Left ventricle myocardium inferior (tissue), 1 donor: ENCODE measurements around the gene LOXHD1. TPM values are rescaled to one million over a fixed set of nuclear protein-coding genes. Genes with fewer than 3 reads are reported as not detected.

Experiments
- DNase-seq: peaks from one replicate; pipeline ENCODE4 v3.0.0-alpha.2; 2020
- H3K27ac ChIP-seq: fragments of 200-600 bp; replicated peaks from 2 replicates; pipeline ENCODE4 v1.8.0; 2021
- H3K27me3 ChIP-seq: fragments of 200-600 bp; 2 replicates; pipeline ENCODE4 v1.8.0; 2021; ENCODE audit warnings: low read depth
- H3K36me3 ChIP-seq: fragments of 200-600 bp; 2 replicates; pipeline ENCODE4 v1.8.0; 2021
- H3K4me1 ChIP-seq: fragments of 200-600 bp; 2 replicates; pipeline ENCODE4 v1.8.0; 2021
- H3K4me3 ChIP-seq: fragments of 200-600 bp; 2 replicates; pipeline ENCODE4 v1.8.0; 2021; ENCODE audit warnings: mild to moderate bottlenecking, moderate library complexity
- H3K9me3 ChIP-seq: fragments of 200-600 bp; replicated peaks from 2 replicates; pipeline ENCODE4 v1.8.0; 2021
- CTCF ChIP-seq: fragments of 200-600 bp; IDR thresholded peaks from 2 replicates; pipeline ENCODE4 v1.8.0; 2021; ENCODE audit warnings: antibody characterized with exemption, mild to moderate bottlenecking, borderline replicate concordance
- intact Hi-C: fragments of 100-400 bp; cut with micrococcal nuclease; formaldehyde crosslinking; loops from one replicate; pipeline ENCODE4 v1.11.0; 2022
- total RNA-seq: library from RNA; stranded (reverse); fragmentation: NEBNext Ultra II Directional; extraction: Animal tissue kit (Norgen Biotek cat#: 25700); gene quantifications from one replicate; pipeline ENCODE4 v1.2.1, GENCODE V29; 2021
- donor health status: DM: no; HTN: yes; CAD: no; lungs with severe emphysema.

Gene LOXHD1
- total RNA-seq, 1 donor from 2014 or later = 0.49 TPM

- no peak overlapping the region for H3K27ac ChIP-seq
- no peaks in the 10 kb centered on the region for H3K9me3 ChIP-seq
- no peaks in the 10 kb centered on the region for H3K4me1 ChIP-seq
- TF ChIP-seq CTCF = no peak
- no peak overlapping the region for H3K4me3 ChIP-seq
- intact Hi-C loops = no loop called here
- no peaks in the 10 kb centered on the region for H3K27me3 ChIP-seq
- no peak for DNase-seq
- no peaks in the 10 kb centered on the region for H3K36me3 ChIP-seq
Observed at GRCh38 chr18:46538376-46538775, 118.6 kb downstream of the LOXHD1 start.

- Histone ChIP-seq H3K27ac (no peak overlapping the region), H3K4me1 (no peaks in the 10 kb centered on the region), H3K36me3 (no peaks in the 10 kb centered on the region), H3K9me3 (no peaks in the 10 kb centered on the region), H3K4me3 (no peak overlapping the region), H3K27me3 (no peaks in the 10 kb centered on the region)
- no peak for TF ChIP-seq CTCF
- DNase-seq = no peak
- intact Hi-C loops = no loop called here
Observed at GRCh38 chr18:46536215-46536874, 120.7 kb downstream of the LOXHD1 start.

- Histone ChIP-seq H3K36me3 (no peaks in the 10 kb centered on the region), H3K4me1 (peaks cover 5% of the 10 kb centered on the region), H3K9me3 (no peaks in the 10 kb centered on the region), H3K27ac (no peak overlapping the region), H3K4me3 (no peak overlapping the region), H3K27me3 (no peaks in the 10 kb centered on the region)
- no peak for DNase-seq
- intact Hi-C loops = no loop called here
- TF ChIP-seq CTCF = no peak
Observed at GRCh38 chr18:46531482-46531881, 125.5 kb downstream of the LOXHD1 start.

GRCh38 chr18:46528037-46528436 lies 129.0 kb downstream of the LOXHD1 start:
- DNase-seq = no peak
- Histone ChIP-seq H3K4me1 (peaks cover 5% of the 10 kb centered on the region), H3K9me3 (no peaks in the 10 kb centered on the region), H3K27ac (no peak overlapping the region), H3K27me3 (no peaks in the 10 kb centered on the region), H3K4me3 (no peak overlapping the region), H3K36me3 (no peaks in the 10 kb centered on the region)
- TF ChIP-seq CTCF = no peak
- intact Hi-C loops = no loop called here

GRCh38 chr18:46519870-46520269 lies 137.2 kb downstream of the LOXHD1 start:
- TF ChIP-seq CTCF = no peak
- Histone ChIP-seq H3K27ac (no peak overlapping the region), H3K4me1 (no peaks in the 10 kb centered on the region), H3K9me3 (no peaks in the 10 kb centered on the region), H3K27me3 (no peaks in the 10 kb centered on the region), H3K36me3 (no peaks in the 10 kb centered on the region), H3K4me3 (no peak overlapping the region)
- DNase-seq = no peak
- intact Hi-C loops = loop anchor here (10.0 kb wide), 1 partner anchor 235 kb away; no protein-coding TSS in a partner anchor
